Measurements from ENCODE around the gene FAM222A.

GRCh38 chr12:109675411-109675810 lies 38.2 kb upstream of the FAM222A start:
- TF ChIP-seq CTCF (IDR thresholded peaks at IDR 0.05; ENCODE audit: low read length) (no peak), EZH2phosphoT487 (IDR thresholded peaks at IDR 0.05; ENCODE audit: low read length) (no peak)

Data from MM.1S (cell line).